WERI-Rb-1 (cell line): ENCODE measurements around the gene ABCA4.

Experiments used
- DNase-seq: peaks from one replicate; pipeline ENCODE4 v3.0.0-alpha.2; 2020
- H3K27ac ChIP-seq: fragments of 250-450 bp; sonication (Bioruptor Pico); 2 replicates; pipeline ENCODE4 v1.5.1; 2020; ENCODE audit warnings: mild to moderate bottlenecking, moderate library complexity
- H3K27me3 ChIP-seq: fragments of 250-450 bp; sonication (Bioruptor Pico); 2 replicates; pipeline ENCODE4 v1.5.1; 2021; ENCODE audit warnings: mild to moderate bottlenecking, low read depth, moderate library complexity; ENCODE audit not compliant: insufficient read depth, severe bottlenecking
- H3K36me3 ChIP-seq: fragments of 250-450 bp; sonication (Bioruptor Pico); 2 replicates; pipeline ENCODE4 v1.5.1; 2020; ENCODE audit warnings: mild to moderate bottlenecking, moderate library complexity
- H3K4me3 ChIP-seq: 2 replicates; pipeline ENCODE4 v1.5.1; 2011; ENCODE audit warnings: low read depth, mild to moderate bottlenecking, control low read depth, low read length
- H3K9me3 ChIP-seq: fragments of 250-450 bp; sonication (Bioruptor Pico); 2 replicates; pipeline ENCODE4 v1.5.1; 2021; ENCODE audit warnings: mild to moderate bottlenecking, moderate library complexity; ENCODE audit not compliant: severe bottlenecking
- CTCF ChIP-seq: IDR thresholded peaks from 2 replicates; pipeline ENCODE4 v1.5.1; 2011; ENCODE audit warnings: low read depth, mild to moderate bottlenecking, control low read depth, inconsistent platforms, low read length

ABCA4 gene

GRCh38 chr1:94143809-94144176 lies 22.8 kb upstream of the ABCA4 start:
- Histone ChIP-seq H3K27ac (no peak overlapping the region), H3K9me3 (peaks cover 2% of the 10 kb centered on the region), H3K4me3 (no peak overlapping the region), H3K27me3 (no peaks in the 10 kb centered on the region), H3K36me3 (no peaks in the 10 kb centered on the region)
- no peak for DNase-seq
- no peak for TF ChIP-seq CTCF

- Histone ChIP-seq H3K36me3 (no peaks in the 10 kb centered on the region), H3K27me3 (no peaks in the 10 kb centered on the region), H3K4me3 (no peak overlapping the region), H3K27ac (no peak overlapping the region), H3K9me3 (peaks cover 2% of the 10 kb centered on the region)
- DNase-seq = no peak
- no peak for TF ChIP-seq CTCF
Measured at GRCh38 chr1:94143173-94143808, 22.3 kb upstream of the ABCA4 start.

DNA sequence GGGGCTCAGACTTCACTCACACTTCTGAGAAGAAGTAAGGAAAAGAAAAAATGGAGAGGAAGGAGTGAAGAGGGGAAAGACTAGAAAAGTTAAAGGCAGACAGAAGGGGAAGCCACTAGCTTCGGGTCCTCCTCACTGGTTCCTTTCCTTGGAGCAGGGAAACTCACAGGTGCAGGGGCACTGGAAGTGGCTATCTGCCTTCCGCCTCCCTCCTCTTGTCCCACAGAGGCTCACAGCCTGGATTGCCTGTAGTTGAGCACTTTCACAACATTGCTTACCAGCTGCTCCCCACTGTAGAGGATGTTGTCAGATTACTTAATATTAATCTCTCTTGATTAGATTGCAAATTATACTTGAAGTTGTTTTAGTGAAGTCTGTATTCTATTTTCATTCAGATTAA lies 21.6 kb upstream of the ABCA4 start:
- Histone ChIP-seq H3K27ac (no peak overlapping the region), H3K27me3 (no peaks in the 10 kb centered on the region), H3K9me3 (peaks cover 2% of the 10 kb centered on the region), H3K36me3 (no peaks in the 10 kb centered on the region), H3K4me3 (no peak overlapping the region)
- peak; percentile 14 for DNase-seq
- TF ChIP-seq CTCF = no peak

DNA sequence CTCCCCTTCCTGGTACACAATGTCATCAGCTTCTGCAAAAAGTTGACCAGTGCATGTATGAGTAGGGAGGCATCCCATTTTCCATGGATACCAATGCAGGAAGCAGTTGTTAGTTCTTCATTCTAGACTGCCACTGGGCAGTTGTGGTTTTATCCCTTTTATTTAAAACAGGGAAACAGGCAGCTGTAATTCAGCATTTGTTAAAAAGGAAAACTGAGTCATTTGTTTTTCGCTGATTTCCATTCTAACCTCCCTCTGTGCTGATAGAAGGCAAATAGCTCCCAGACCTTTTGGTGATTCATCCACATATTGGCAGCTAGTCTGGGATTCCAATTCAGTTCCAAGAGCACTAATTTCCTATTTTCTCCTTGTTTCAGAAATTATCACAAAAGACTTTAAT lies 21.1 kb upstream of the ABCA4 start:
- no peak overlapping the region for H3K27ac ChIP-seq
- TF ChIP-seq CTCF = no peak
- no peak overlapping the region for H3K4me3 ChIP-seq
- H3K36me3 ChIP-seq = no peaks in the 10 kb centered on the region
- H3K27me3 ChIP-seq = no peaks in the 10 kb centered on the region
- H3K9me3 ChIP-seq = peaks cover under 1% of the 10 kb centered on the region
- no peak for DNase-seq

DNA sequence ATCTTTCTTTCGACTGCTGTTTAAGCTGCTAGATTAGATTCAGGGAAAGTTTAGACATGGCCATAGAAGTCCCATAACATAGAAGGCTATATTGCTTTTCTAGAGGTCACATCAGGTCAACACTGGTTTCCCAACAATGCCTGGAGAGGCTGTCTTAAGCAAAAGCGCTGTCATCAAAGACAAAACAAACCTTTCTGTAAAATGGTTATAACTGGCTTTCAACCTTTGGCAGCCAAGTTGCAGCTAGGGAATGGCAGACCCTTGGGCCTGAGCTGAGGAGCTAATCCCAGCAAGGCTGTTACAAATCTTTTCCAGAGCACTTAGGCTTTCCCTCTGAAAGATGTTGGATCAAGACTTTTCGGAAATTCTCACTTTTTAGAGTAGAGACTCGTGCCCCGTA lies 11.2 kb upstream of the ABCA4 start:
- Histone ChIP-seq H3K27me3 (no peaks in the 10 kb centered on the region), H3K4me3 (no peak overlapping the region), H3K27ac (no peak overlapping the region), H3K36me3 (no peaks in the 10 kb centered on the region), H3K9me3 (no peaks in the 10 kb centered on the region)
- no peak for DNase-seq
- no peak for TF ChIP-seq CTCF
